GM18511 (cell line): ENCODE measurements around the gene FNDC11.

ENCODE experiments used
- ATAC-seq: cut with Tn5 transposase; IDR thresholded peaks from one replicate; pipeline ENCODE4 v1.9.1; 2021; ENCODE audit warnings: mild to moderate bottlenecking, moderate library complexity; ENCODE audit not compliant: unreplicated experiment

Gene FNDC11

DNA sequence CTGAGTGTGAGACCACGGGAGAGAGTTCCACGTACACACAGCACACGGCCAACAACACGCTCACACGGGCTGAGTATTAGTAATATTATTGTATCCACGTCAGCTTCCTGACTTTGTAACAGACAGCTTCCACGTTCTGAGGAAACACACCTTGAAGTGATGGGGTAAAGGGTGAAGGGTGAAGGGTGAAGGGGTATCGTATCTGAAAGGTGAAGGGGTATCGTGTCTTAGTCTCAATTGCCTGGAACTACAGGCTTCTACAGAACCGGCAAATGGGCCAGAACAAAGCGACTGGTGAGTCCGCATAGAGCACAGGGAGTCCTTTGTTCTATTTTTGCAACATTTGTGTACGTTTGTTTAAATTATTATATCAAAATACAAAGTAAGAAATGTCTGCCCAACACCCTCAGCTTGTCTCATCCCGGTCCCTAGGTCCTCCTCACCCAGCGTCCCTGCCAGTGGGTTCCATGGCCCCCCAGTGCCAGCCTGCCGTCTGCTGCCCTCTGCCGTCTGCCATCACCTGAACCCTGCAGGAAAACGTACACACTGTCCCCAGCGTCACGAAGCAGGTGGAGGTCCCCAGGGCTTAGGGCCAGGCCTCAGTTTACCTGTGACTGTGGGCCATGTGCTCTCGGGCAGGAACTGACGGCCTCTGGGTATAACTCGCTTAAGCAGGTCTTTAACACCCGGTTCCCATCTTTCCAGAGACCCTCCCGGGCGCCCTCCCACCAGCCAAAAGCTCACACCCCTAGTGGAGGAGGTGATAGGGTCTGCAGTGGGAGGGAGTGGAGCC is 24.5 kb downstream of the FNDC11 start:
- ATAC-seq, result no peak

DNA sequence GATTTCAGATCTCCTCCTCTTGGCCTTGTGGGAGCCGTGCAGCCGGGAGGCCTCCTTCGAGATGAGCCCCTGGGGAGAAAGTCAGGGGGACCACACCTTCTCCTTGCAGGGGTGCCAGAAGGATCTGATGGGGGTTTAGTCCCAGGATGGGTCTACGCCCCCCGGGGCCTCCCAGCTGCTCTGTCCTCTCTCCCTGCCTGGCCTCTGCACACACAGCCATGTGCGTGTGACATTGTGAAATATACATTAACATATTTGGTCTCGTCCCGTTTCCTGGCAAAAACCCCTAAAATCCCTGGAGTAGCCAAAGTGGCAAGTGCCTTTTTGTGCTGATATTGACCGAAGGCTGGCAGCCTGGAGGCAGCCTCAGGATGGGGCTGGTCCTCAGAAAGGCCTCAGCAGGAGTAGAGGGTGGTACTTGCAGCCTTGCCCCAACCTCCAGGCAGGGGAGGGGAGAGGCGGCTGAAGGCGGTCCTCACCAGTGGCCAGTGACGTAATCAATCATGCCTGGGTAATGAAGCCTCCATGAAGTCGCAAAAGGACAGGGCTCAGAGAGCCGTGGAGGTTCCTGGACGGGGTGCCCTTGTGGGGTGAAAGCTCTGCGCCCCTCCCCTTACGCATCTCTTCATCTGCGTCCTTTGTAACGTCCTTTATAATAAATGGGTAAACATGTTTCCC is 25.2 kb downstream of the FNDC11 start:
- no peak for ATAC-seq

DNA sequence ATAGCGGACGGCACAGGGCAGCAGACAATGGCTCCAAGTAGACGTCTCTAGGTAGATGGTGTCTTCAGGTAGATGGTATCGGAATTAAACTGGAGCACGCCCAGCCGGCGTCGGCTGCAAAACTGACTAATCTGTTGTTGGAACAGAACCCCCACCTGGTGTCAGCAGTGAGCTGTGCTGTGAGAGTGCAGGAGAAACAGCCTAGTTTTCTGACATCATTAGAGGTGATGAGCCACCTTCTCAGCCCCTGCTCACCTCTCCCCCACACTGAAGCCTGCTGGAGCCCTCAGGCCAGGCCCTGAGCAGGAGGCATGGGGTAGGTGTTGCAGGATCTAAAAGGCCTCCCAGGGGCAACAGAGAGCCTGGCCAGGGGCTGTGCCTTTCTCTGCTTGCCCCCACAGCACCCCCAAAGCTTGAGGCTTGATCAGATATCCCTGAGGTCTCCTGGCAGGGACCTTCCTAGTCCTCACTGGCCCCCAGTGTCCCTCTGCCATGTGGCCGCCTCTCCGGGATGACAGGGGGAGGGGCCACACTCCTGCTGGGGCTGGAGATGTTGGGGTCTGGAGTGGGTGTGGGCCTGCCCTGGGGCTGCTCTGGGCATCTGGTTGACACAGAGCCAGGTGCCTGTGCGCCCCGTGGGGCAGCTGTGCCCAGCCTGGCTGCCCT is 27.0 kb downstream of the FNDC11 start:
- ATAC-seq, result no peak

DNA sequence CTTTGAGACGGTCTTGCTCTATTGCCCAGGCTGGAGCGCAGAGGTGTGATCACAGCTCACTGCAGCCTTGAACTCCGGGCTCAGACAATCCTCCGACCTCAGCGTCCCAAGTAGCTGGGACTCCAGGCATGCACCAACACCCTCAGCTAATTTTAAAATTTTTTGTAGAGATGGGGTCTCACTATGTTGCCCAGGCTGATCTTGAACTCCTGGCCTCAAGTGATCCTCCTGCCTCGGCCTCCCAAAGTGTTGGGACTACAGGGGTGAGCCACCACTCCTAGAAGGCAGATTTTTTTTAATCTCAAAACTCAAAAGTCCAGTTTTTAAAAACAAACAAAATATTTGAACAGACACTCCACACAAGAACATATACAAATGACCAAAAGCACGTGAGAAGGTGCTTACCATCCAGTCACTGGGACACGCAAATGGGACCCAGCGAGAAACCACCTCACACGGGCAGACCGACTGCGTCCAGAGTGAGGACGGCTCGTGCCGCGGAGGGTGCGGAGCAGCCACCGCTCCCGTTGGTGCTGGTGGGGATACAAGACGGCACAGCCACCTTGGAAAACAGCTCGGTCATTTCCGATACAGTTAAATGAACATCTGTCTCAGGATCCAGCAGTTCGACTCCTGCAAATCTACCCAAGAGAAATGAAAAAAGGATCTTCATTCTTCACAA is 28.6 kb downstream of the FNDC11 start:
- ATAC-seq, result no peak

DNA sequence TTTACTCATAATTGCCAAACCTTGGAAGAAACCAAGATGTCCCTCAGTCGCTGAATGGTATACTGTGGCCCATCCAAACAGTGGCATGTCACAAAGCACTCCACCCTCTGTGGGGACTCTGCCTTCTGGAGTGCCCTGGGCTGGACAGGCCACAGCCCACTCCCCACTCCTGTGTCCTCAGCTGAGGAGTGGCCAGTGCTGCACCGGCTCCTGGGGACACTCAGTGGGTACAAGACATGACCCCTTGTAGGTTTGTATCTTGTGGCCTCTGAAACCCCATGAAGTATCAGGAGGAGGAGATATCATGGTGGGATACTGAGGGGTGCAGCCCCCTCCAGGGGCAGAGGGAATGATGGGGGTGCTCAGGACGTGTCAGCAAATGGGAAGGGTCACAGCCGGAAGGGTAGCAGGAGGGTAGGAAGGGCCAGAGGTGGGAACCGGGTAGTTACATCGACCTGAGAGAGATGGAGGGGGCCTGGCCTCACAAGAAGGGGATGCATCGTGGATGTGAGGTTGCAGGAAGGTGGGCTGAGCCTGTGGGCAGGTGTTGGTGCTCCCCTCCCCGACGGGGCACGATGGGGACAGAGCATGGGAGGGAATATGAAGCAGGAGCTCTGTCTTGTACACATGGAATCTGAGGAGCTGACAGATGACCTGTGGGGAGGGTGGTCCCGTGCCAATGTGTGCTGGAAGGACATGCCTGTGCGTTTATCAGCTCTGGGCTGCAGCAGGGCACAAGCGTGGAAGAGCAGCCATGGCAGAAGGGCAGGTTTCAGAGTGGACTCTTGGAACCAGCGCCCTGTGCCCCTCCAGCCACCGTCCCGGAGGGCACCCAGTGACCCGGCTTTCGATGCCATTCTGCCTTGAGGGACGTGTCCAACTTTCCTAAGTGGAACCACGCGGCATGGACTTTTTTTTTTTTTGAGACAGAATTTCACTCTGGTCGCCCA is 31.9 kb downstream of the FNDC11 start:
- no peak for ATAC-seq

DNA sequence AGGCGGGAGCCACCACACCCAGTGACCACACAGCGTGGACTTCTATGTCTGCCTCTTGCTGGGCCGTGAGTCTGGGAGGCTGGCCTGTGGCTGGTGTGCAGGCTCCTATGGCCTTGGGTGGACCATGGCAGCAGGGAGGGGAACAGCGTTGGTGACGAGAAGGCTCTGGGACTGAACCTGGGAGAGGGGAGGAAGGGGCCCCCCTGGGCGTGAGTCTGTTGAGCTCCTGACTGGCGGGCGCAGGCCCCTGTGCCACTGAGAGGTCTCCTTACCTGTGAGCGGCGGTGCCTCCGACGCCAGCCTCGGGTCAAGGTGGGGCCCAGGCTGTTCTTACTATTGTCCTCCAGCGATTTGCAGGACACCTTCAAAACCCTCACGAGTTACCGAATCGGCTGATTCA is 32.8 kb downstream of the FNDC11 start:
- ATAC-seq, result no peak

DNA sequence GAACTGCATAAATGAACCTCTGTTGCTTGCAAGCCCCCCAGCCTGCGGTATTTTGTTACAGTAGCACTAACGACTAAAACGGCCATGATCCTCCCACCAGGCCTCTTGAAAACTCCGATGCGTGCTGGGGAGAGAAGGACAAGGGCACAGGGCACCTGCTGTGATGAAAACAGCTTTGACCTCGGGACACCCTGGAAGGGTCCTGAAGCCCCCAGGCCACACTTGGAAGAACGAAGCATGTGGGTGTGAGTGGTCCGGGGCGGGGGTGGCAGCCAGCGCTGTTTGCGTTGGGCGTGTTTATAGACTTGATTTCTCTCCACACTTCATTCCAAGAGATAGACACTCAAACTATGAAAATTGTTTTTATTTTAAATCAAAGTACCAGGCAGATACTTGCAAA is 33.3 kb downstream of the FNDC11 start:
- ATAC-seq, result no peak

DNA sequence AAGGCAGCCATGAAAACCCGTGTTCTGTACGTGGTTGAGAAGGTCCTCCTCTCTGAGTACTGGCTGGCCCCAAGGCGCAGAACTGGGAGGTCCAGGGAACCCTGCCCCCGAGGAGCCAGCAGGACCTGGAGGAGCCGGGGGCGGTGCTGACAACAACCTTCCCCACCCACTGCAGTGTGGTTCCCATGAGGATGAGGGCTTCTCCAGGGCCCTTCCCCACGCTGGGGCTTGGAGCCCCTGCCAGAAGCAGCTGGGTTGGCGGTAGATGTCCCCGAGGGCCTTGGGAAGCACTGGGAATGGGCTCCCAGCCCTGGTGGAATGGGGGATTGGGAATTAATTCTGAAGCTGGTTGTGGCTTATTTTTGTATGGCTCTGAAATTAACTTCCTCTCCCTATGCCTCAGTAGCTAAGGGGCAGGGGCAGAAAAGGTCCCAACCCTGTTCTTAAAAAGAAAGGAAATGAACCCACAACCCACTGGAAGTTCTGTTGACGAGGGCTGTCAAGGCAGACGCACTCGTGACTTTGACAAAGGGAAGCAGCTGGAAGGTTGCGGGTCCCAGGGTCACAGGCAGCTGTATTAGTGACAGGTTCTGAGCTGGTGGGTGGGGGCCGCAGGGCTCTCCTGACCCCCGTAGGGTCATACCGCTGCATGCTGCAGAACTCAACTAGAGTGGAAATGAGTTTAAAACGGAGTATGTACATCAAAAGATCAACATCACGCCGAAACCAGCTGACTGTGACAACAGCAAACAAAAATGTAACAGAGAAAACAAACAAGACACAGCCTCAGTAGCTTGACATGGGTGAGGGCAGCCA is 34.0 kb downstream of the FNDC11 start:
- ATAC-seq, result no peak

DNA sequence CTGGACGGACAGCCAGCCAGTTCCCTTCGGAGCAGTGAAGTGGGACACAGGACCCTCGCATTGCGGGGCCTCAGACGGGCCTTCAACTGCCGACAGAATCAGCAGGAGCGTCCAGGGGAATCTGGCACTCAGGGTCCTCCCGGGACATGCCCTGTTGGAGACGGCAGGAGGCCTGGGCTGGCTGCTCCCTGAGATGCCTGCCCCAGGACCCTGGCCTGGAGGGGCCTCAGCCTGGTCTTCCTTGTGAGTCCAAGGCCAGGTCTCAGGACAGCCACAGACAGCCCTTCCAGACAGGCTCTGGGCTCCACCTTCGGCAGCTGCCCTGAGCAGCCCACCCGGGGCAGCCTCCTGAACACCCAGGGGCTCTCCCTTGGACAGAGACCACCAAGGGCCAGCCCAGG is 34.7 kb downstream of the FNDC11 start:
- no peak for ATAC-seq

DNA sequence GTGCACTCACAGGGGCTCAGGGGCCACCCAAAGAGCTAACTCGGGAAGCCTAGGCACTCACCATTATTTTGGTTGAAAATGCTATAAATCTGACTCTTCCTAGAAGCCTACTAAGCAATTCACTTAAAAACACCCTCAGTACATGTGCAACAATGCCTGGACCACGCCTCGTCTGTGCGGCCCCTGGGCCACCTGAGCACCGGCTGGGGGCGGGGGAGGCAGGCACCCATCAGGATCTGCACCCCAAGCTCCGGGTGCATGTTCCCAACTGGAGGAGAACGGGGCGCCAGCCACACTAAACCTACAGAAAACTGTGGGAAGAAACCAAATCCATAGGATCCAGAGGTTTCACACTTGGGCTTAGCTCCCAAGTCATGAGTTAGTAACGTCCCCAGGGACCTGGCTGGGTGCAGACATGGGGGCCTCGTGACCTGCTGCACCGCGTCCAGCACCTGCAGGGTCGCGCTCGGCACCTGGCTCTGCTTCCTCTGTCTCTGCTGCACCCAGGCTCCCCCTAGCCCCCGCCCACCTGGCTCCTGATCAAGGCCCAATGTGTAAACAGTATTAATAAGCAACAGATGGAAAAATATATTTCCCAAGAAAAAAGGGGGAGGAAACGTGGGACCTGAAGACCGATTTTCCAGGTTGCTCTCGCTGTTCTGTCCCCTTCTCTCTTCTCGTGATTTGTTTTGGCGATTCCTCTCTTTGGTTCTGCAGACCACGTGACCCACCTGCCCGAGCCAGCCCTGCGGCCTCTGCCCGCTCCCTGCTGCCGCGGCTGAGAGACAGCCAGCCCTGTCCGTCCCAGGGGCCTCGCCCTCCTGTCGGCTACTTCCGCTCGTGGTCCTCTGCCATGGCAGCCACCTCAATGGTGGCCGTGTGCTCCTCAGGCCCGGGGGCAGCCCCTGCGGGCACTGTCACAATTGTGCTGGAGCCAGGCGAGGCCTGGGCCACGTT is 35.6 kb downstream of the FNDC11 start:
- no peak for ATAC-seq

DNA sequence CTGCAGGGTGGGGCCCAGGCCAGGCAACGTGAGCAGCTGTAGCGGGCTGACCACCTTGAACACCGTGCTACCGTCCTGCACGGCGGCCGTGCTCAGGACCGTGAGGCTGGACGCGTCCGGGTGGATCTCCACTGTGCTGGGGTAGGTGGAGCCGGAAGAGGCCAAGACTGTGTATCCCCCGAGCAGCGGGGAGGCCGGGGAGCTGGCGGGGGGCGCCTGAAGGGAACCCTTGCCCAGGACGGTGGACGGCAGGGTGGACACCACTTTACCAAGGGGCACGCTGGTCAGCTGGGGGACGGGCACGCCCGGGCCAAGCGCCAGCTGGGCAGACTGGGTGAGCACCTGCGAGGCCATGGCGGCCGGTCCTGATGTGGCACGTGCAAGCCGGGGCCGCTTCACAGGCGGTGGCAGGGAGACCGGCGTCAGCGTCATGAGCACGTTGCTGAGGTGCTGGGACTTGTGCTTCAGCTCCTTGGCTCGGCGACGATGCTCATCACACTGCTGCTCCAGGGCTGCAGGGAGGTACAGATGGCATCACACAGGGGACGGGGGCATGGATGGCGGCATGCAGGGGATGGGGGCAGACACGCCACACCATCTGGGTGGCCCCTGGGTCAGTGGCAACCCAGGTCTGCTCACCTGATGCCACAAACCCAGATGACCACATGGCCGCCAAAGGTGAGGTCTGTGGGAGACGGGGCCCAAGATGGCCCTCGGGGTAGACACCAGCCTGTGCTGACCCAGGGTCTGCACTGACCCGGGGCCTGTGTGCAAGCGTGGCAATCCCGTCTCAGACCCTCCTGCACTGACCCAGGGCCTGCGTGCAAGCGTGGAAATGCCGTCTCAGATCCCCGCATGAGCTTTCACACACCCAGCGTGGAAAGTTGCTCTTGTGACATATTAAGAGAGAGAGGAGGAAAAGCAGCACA is 36.5 kb downstream of the FNDC11 start:
- ATAC-seq, result no peak

DNA sequence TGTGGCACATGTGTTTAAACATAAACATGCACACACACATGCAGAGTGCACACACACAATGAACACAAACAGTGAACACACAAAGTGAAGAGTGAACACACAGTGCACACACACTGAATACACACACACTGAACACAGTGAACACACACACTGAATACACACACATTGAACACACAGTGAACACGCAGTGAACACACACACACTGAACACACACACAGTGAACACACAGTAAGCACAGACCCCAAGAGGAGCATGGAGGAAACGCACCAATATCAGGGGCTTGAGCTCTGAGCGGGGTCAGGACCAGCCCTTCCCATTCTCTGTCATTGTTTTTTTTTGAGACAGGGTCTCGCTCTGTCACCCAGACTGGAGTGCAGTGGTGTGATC is 37.2 kb downstream of the FNDC11 start:
- ATAC-seq, result no peak

DNA sequence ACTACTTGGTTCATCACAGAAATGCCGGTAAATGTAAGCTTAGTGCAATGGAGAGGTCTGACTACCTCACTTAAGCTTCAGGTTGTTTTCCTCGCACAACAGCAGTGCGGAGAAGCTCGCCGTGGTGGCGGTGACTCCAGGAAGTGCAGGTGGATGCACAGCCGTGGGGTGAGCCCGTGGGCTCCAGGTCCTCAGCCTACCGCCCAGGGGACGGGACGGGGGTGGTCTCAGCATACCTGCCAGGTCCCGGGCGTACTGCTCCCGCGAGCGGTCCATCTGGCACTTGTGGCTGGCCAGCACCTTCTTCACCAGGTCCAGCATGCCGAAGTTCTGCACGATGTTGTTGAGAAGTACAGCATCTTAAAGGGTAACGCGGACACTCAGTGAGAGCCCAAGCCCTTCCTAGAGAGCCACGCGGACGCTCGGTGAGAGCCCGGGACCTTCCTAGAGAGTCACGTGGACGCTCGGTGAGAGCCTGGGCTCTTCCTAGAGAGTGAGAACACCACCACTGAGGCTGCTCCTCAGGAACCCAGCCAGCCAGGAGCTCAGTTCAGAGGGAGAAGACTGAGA is 37.9 kb downstream of the FNDC11 start:
- no peak for ATAC-seq

DNA sequence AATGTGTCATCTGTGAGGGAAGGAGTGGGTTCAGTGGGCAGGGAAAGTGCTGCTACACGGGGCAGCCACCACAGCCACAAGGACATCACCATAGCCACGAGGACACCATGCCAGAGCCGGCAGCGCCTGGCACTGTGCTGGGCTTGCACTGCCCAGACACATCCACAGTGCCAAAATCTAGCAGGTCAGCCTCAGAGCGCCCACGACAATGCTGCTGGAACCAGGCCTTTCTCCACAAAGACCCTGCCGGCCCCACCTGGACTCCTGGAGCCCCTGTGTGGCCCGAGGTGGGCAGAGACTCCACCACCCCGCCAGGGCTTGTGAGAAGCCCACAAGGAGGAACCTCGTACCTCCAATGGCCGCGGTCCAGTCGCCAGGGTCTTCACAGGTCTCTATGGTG is 38.7 kb downstream of the FNDC11 start:
- no peak for ATAC-seq

DNA sequence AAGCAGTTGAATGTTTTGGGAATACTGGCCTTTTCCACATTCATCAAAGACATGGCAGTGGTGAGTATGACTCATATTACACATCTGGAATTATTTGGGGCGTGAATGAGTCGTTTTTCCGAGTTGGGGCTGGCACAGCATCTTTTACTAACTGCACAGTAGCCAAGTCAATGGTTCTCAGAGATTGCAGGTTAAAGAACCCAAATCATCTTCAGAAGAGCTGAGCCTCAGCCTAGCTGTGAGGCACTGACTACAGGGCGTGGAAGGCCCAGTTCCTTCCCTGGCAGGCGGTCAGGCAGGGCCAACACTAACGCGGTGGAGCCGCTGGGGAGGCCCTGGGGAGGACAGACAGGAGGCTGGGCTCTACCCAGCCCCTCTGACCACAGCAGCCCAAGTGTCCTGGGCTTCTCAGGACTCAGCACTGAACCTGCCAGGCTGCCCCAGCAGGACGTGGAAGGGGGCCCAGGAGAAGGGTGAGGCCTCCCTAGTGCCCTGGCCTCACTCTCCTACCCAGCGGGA is 40.1 kb downstream of the FNDC11 start:
- no peak for ATAC-seq

DNA sequence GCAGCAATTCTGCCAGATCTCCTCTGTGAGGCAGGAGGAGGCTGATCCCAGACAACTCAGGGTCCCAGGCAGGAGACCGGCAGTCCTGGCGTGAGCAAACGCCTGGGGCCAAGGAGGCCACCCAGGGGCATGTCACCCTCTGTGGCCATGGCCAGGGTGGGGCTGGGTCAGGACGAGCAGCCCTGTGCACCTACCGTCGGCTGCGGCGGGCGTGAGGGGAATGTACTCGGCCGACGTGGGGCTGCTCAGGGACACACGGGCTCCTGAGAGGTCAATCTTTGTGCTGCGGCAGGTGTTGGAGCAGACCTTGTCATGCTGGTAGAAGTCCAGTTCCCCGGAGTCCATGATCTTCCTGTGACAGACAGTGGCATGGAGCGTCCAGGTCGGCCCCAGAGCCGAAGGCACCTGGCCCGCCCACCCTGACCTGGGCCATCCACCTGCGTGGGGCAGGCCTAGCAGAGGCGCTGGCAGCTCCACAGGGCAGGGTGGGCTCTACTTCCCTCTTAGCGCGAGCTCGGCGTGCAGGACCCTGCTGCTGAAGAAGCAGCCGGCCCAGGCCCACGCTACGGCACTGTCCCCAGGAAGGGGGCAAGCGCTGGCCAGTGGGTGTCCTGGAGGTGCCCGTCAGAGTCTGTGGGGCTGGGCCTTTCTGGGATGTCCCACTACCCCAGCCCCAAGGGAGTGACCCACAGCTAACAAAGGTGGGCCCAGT is 41.6 kb downstream of the FNDC11 start:
- ATAC-seq, result no peak
